HG03354 (cell line): ENCODE results near the gene CARM1.
"Not testable (repeated sequence)": the region's sequence is repeated elsewhere in the genome, so short reads cannot be mapped to it uniquely, and the experiment has no call there.

Source experiments
- ATAC-seq: cut with Tn5 transposase; IDR thresholded peaks from one replicate; pipeline ENCODE4 v1.9.1; 2021; ENCODE audit warnings: mild to moderate bottlenecking; ENCODE audit not compliant: unreplicated experiment, poor library complexity, severe bottlenecking

Gene CARM1

DNA sequence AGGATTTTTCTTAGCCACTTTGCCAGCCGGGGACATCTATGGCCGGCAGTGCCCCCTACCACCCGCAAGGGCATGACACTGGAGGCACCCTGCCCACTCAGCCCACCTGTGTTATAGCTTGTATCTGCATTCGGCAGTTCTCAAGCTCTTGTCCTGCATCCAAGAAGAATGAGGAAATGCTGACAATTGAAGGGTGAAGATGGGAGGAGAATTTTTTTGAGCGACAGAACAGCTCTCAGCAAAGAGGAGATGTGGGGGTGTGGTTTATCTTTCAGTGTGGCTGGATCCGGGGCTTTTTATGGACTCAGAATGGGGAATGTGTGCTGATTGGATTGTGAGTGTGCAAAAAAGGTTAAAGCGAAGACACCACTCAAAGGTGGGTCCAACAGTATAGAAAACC is 28.6 kb upstream of the CARM1 start:
- ATAC-seq, result no peak

DNA sequence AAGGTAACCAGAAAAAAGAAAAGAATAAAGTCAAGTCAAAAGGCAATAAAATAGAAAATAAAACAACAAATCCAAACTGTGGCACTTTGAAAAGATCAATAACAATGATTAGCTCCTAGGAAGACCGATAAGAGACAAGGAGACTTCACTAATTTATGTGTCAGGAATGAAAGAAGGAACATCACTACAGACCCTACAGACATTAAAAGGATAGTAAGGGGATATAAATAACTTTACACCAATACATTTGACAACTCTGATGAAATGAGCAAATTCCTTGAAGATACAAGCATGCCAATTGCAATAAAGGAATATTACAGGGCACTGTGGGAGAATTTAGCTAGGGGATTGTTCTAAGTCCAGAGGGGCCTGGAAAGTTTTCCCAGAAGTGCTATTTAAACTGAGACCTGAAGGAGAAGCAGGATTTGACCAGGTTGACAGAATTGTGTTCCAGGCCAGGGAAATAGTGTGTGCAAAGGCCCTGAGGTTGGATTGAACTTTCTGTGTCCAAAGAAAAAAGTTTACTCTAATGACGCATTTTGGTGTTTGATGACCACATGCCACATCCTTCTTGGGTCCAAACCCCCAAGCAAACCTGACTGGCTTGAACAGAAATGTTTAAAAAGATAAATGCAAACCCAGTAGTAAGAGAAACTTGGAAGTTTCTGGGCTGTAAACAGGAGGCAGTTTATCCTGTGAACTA is 24.7 kb upstream of the CARM1 start:
- no peak for ATAC-seq

DNA sequence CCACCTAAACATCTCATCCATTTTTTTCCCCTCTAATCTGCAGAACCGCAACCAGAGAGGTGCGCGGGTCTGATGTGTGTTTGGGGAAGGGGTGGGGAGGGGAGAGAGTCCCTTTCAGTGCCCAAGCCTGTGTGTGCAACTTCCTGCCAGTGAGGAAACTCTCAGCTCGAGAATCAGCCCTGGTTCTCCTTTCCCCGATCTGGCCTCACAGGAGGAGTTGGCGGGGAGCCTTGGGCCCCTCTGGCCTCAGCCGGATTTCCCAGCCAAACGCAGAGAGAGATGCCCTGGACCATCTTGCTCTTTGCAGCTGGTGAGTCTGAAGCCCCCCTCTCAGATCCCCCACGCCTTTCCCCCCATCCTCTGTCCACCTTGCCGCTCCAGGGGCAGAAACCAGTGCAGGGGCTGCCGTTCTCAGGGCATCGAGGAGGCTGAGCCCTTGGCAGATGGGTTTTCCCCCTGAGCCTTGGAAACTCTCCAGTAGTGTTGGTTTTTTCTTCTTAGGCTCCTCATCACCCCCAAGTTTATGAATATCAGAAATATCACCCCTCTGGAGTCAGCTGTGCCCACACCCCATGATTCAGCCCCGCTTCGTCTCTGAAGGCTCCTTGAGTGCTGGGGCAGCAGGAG is 23.0 kb upstream of the CARM1 start, which contains the start of gene C19orf38:
Gene C19orf38 (plus strand): TSS at position 186 of the 627 bp plus-strand sequence. CDS start 94 bp downstream, at position 280.
- no peak for ATAC-seq

DNA sequence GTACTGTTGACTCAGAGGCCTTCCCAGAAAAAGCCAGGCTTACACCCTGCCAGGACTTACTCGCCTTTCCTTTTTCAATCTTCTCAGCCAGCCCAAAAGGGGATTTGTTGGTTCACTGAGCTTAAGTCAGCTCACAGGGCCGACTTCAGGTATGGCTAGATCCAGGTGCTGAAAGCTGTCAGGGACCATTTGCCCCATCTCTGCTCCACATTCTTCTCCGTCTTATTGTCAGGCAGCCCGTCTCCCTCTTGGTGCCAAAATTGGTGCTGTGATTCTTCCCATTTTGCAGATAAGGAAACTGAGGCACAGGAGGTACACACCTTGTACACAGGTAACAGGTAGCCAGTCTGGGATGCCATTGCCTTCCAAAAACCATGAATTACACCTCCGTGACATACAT is 20.7 kb upstream of the CARM1 start:
- no peak for ATAC-seq

DNA sequence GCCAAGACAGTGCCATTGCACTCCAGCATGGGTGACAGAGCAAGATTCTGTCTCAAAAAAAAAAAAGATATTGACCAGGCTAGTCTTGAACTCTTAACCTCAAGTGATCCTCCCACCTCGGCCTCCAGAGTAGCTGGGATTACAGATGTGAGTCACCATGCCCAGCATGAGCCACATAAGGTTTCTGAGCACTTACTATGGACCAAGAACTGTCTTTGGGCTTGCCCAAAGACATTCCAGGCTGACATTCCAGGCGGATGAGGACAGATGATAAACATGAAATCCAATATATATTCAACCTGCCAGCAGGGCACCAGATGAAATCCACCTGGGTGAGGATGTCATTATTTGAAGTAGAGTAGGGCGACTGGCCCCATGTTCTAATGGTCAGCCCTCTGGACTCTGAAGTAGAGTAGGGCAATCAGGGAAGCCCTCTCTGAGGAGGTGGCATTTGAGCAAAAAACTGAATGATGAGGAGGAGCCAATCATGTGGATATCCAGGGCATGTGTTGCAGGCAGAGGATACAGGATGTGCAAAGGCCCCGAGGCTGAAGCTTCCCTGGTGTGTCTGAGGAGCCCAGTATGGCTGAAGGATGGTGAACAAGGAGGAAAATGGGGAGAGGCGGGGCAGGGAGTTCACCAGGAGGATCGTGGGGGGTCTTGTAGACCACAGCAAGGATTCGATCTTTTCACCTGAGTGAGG is 19.1 kb upstream of the CARM1 start:
- no peak for ATAC-seq

DNA sequence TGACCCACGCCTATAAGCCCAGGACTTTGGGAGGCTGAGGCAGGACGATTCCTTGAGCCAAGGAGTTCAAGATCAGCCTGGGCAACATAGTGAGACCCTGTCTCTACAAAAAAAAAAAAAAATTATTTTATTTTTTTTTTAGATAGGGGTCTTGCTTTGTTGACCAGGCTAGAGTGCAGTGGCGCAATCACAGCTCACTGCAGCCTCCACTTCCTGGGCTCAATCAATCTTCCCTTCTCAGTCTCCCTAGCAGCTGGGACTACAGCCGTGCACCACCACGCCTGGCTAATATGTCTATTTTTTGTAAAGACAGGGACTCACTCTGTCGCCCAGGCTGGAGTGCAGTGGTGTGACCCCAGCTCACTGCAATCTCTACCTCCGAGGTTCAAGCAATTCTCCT is 18.4 kb upstream of the CARM1 start:
- ATAC-seq, result no peak

DNA sequence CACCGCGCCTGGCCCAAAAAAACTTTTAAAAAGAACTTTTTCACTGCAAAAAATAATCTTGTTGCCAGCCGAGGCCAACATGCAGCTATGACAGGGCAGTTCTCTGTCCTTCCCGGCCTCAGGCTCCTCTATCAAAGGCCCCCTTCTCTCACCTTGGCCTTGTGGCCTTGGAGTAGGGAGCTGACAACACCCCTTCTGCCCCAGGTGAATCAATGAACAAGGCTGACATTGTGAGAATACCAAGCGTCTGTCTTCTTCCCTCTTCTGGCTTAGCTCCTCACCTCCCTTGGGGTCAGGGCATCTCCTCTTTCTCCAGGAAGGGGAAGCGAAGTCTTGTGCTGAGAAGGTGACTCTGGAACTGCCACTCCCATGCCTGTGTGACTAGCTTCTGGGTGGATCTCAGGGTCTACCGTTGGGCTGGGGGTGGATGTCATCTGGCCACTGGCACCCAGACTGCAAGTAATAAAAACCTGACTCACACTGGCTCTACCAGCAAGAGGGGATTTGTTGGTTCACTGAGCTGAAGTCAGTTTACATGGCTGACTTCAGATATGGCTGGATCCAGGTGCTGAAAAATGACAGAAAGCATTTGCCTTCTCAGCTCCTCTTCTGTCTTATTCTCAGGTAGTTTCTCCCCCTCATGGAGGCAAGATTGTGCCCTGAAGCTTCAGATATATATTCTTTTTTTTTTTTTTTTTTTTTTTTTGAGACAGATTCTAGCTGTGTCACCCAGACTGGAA is 16.8 kb upstream of the CARM1 start:
- no peak for ATAC-seq

DNA sequence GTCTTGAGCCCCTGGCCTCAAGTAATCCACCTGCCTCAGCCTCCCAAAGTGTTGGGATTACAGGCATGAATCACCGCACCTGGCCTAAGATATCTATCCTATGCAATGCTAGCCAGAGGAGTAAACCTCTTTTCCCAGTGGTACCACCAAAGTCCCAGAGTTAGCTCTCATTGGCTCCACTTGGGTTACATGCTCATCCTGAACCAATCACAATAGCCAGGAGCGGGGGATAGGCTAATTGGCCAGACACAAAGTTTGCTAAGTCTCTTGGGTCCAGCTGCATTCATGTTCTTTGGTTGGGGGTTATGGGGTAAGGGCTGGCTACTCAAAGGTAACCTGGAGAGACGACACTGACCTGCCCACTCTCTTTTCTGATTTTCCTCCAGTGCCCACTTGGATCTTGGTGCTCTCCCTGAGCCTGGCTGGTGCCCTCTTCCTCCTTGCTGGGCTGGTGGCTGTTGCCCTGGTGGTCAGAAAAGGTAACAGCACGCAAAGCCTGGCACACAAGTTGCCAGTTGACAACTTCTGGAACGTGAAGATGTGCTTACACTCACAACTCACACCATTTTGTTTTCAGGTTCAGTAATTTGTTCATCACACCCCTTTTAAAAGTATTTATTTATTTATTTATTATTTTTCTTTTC is 15.4 kb upstream of the CARM1 start:
- no peak for ATAC-seq

DNA sequence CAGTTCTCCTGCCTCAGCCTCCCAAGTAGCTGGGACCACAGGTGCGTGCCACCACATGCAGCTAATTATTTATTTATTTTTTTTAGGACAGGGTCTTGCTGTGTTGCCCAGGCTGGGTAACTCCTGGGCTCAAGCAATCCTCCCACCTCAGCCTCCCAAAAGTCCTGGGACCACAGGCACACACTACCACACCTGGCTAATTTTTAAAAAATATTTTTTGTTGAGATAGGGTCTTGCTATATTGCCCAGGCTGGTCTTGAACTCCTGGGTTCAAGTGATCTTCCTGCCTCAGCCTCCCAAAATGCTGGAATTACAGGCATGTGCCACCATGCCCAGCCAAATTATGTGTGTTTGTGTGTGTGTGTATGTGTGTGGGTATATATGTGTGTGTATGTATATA is 14.5 kb upstream of the CARM1 start:
- ATAC-seq, result not testable (repeated sequence)

DNA sequence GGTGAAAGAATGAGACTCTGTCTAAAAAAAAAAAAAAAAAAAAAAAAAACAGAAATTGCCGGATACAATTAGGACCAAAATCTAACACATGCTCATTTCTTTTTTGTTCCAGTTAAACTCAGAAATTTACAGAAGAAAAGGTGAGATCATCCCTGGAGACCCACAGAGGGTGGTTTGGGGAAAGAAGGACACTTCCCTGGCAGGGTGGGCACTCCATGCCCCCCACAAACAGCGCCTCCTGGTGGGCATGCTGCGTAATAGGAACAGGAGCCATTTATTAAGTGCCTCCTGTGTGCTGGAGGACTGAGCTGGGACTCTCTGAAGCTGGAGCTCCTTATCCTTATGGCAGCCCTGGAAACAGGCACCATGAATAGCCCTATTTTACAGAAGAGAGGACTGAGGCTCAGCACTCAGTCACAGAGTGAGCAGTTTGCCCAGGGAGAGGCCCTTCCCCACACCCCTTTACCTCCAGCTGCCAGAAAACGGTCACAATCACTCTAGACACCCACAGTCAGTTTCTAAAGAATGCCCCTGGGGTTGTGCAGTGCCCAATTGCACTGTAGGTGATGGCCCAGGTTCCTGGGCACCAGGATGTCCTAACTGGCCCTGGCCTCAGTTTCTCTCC is 13.0 kb upstream of the CARM1 start:
- no peak for ATAC-seq

DNA sequence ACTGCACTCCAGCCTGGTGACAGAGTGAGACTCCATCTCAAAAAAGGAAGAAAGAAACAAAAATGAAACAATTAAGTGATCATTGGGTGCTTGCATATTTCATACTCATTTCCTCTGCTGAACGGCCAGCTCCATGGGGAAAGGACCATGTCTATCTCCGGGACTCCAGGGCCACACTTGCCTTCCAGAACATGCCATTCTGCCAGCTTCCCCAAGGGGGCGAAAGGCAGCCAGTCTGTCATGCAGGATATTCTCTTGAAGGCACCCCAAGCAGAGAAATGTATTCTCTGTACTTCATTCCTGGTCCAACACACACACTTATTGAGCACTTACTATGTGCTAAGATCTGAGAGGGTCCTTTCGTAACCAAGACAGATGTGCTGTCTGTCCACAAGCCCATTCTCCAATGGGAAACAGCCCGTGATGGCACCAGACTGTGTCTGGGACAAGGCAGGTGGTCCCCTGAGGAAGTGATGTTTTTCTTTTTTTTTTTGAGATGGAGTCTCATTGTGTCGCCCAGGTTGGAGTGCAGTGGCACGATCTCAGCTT is 10.2 kb upstream of the CARM1 start:
- no peak for ATAC-seq

DNA sequence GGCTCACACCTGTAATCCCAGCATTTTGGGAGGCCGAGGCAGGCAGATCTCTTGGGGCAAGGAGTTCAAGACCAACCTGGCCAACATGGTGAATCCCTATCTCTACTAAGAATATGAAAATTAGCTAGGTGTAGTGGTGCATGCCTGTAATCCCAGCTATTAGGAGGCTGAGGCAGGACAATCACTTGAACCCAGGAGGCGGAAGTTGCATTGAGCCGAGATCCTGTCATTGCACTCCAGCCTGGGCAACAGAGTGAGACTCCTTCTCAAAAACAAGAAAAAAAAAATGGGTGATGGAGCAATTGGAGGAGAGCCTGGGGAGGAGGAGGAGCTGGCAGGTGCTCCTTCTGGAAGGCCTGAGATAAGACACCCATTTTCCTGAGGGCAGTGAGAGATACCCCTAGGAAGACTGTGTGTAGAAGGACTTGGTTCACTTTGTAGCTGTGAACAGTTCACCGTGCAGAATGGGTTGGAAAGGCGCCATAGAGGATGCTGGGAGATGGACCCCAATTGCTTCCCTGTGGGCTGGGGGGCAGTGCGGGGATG is 8.7 kb upstream of the CARM1 start:
- no peak for ATAC-seq

DNA sequence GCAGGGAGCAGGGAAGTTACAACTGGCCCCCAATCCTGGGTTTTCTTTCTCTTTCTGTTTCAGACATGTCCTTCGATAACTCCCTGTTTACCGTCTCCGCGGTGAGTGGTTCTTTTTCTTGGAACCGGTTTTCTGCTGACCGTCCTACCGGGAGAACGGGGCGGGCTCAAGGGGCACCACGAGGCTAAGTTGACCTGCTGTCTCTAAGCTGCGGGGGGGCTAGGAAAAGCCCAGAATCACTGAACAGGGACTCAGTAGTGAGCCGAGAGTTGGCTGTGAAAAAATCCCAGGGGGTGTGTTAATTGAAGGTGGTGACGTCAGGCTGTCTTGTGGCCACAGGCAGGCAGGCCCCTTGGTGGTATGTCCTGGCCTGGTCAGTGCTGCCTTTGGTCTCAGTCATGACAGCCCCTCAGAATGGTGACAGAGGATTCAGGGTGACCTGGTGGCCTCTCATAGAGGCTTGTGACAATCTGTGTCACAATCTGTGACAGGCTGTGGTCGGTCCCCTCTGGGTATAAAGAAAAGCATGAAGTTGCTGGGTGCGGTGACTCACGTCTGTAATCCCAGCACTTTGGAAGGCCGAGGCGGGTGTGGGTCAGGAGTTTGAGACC is 8.1 kb upstream of the CARM1 start:
- ATAC-seq, result no peak

DNA sequence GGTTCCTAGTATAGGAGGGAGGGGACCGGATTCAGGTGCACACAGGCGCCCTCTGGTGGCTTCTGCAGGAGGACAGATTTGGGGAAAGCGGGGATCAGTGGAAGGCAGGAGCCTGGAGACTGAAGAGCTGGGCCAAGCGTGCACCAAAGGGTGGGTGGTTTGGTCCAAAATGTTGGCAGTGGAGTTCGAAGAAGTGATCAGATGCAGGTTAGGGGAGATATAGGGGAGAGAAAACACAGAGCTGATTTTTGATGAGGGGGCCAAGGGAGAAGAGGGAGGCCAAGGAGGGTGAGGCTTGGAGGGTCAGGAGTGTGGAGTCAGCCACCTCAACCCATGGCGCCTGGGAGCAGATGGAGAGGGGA is 6.8 kb upstream of the CARM1 start:
- ATAC-seq, result no peak

DNA sequence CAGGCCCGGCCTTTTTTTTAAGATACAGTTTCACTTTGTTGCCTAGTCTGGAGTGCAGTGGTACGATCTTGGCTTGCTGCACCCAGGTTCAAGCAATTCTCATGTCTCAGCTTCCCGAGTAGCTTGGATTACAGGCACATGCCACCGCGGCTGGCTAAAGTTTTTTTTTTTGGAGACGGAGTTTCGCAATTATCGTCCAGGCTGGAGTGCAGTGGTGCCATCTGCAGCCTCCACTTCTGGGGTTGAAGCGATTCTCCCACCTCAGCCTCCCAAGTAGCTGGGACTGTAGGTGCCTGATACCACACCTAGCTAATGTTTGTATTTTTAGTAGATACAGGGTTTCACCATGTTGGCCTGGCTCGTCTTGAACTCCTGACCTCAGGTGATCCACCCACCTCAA is 4.9 kb upstream of the CARM1 start:
- no peak for ATAC-seq

DNA sequence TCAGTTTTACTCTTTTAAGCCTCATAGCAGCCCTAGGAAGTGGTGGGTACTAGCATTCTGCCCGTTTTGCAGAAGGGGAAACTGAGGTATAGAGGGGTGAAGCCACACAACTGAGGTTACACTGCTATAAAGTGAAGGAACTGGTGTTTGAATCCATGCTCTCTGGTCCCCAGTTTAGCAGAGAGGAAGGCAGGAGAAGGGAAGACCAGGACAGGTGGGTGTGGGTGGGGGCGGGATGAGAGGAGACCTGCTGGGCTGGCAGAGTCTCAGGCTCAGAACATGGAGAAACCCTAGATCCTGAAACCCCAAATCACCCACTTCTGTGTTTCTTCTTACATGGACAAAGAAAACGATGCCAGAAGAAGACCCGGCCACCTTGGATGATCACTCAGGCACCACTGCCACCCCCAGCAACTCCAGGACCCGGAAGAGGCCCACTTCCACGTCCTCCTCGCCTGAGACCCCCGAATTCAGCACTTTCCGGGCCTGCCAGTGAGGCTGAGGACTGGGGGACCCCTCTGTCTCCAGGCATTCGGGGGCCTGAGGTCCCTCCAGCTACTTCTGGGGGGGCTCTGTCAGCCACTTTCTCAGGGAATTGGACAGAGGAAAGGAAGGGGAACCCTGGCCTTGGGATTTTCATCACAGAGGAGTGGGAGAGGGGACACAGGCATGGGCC is 2.3 kb upstream of the CARM1 start:
- ATAC-seq, result no peak

DNA sequence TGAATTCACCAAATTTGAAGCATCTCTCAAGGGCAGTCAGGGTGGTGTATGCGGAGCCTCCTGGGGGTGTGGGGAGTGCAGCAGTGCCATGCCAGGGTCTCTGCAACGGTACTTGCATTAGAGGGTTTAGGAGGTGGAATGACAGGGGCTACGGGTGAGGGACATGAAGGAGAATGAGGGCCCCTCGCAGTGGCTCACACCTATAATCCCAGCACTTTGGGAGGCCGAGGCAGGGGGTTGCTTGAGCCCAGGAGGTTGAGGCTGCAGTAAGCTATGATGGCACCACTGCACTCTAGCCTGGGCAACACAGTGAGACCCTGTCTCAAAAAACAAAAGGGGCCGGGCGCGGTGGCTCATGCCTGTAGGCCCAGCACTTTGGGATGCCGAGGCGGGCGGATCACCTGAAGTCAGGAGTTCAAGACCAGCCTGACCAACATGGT is 1.5 kb upstream of the CARM1 start:
- not testable (repeated sequence) for ATAC-seq

DNA sequence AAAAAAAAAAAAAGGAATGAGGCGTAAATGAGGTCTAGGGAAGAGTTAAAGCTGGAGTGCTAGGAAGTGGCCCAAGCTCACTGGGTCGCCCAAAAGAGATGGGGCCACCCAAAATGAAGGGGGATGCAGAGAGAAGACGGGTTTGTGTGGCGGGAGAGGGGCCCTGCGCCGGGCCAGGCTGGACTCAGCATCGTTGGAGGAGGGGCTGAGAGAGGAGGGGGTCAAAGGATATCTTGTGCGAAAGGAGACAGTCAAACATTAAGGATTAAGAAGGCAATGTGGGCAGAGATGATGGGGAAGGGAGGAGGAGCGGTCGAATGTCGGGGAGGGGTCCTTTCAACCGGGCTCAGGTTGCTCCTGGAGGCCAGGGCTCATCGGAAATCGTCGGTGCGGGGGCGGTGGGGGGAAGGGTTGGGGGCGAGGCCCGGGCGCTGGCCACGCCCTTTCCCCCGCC is 825 bp upstream of the CARM1 start:
- ATAC-seq, result no peak
